K562 (cell line): ENCODE data around the gene TEX30. TPM values are rescaled to one million over a fixed set of nuclear protein-coding genes. Genes with fewer than 3 reads are reported as not detected.

Source experiments
- BRCA1 ChIP-seq, 2 experiments: fragments of 450-650 bp in 1 of 2; sonication (generic) in 1 of 2; formaldehyde crosslinking in 1 of 2; IDR thresholded peaks; 2 replicates each; pipeline versions ENCODE4 v1.5.0 to v1.6.1; 2017 to 2020; ENCODE audit warnings: mild to moderate bottlenecking in 1 of 2, missing genetic modification reagents in 1 of 2
- CHD2 ChIP-seq: IDR thresholded peaks from 2 replicates; pipeline ENCODE4 v1.6.1; 2011; ENCODE audit warnings: low read depth, low read length
- FIP1L1 ChIP-seq: fragments of 200-400 bp; formaldehyde crosslinking; IDR thresholded peaks from 2 replicates; pipeline ENCODE4 v1.6.1; 2018; ENCODE audit warnings: mild to moderate bottlenecking, low read depth, low read length; ENCODE audit not compliant: poor library complexity, severe bottlenecking
- FOXK2 ChIP-seq, 2 experiments: fragments of 450-650 bp; IDR thresholded peaks in 1 of 2; conservative IDR thresholded peaks in 1 of 2; 2 replicates each; pipeline ENCODE4 v1.6.1; 2016; ENCODE audit warnings: low read depth in 2 of 2, mild to moderate bottlenecking in 1 of 2
- ID3 ChIP-seq, 2 experiments: fragments of 250-450 bp in 1 of 2; fragments of 450-650 bp in 1 of 2; sonication (Bioruptor Pico) in 1 of 2; IDR thresholded peaks; 2 replicates each; pipeline versions ENCODE4 v1.6.1 to v1.8.0; 2016 to 2021; ENCODE audit warnings: mild to moderate bottlenecking in 2 of 2, moderate library complexity in 2 of 2, missing compliant biosample characterization in 1 of 2, missing genetic modification characterization in 1 of 2
- KDM5B ChIP-seq: fragments of 200-600 bp; sonication (generic); IDR thresholded peaks from 2 replicates; pipeline ENCODE4 v1.6.1; 2012; ENCODE audit warnings: low read depth, mild to moderate bottlenecking, moderate library complexity, low read length, control low read depth, inconsistent platforms; ENCODE audit not compliant: insufficient replicate concordance
- MCM3 ChIP-seq: fragments of 450-650 bp; IDR thresholded peaks from 2 replicates; pipeline ENCODE4 v1.6.1; 2016
- NFIX ChIP-seq: fragments of 250-450 bp; sonication (Bioruptor Pico); IDR thresholded peaks from 2 replicates; pipeline ENCODE4 v1.4.0; 2020; ENCODE audit warnings: low read depth, mild to moderate bottlenecking, moderate library complexity
- PCBP1 ChIP-seq: fragments of 200-400 bp; formaldehyde crosslinking; IDR thresholded peaks from 2 replicates; pipeline ENCODE4 v1.6.1; 2018; ENCODE audit warnings: mild to moderate bottlenecking, low read depth, low read length; ENCODE audit not compliant: poor library complexity, severe bottlenecking
- SAFB2 ChIP-seq: fragments of 200-400 bp; formaldehyde crosslinking; IDR thresholded peaks from 2 replicates; pipeline ENCODE4 v1.6.1; 2018; ENCODE audit warnings: borderline replicate concordance, low read length, low read depth, moderate library complexity; ENCODE audit not compliant: severe bottlenecking
- ZNF175 ChIP-seq: fragments of 200-800 bp; sonication (Bioruptor generic); IDR thresholded peaks from 2 replicates; pipeline ENCODE4 v1.6.1; 2016; ENCODE audit warnings: low read depth, mild to moderate bottlenecking, missing genetic modification characterization, missing compliant biosample characterization
- polyA plus RNA-seq, 8 experiments: library from polyadenylated mRNA; depleted of rRNA in 4 of 8; stranded (reverse) in 5 of 8; unstranded in 3 of 8; fragments of >200 nt; fragmentation: Nextera tagmentation in 2 of 8; fragmentation: Illumina TruSeq in 1 of 8; extraction: Ambion mirVana in 2 of 8; extraction: Trizol in 1 of 8; gene quantifications; 2 replicates each; pipeline versions ENCODE4 v1.2.1 to v1.2.3, GENCODE V29; 2011 to 2014; ENCODE audit warnings: inconsistent platforms in 1 of 8, missing spikeins in 1 of 8
- total RNA-seq, 7 experiments: library from RNA; depleted of rRNA in 6 of 7; stranded (reverse); fragments of >200 nt in 6 of 7; fragmentation: Illumina TruSeq in 2 of 7; extraction: Trizol in 2 of 7; gene quantifications; 2 replicates each; pipeline versions ENCODE4 v1.2.1 to v1.2.3, GENCODE V29; 2011 to 2021; ENCODE audit warnings: low replicate concordance in 1 of 7
- TF ChIP-seq, protein P1 (sequence below): fragments of 250-450 bp; sonication (Bioruptor Pico); IDR thresholded peaks from 2 replicates; pipeline ENCODE4 v1.5.0; 2021
- TF ChIP-seq, protein P2 (sequence below): sonication (generic); formaldehyde crosslinking; IDR thresholded peaks from 2 replicates; pipeline ENCODE4 v1.8.0; 2023; ENCODE audit warnings: missing genetic modification reagents, mild to moderate bottlenecking, borderline replicate concordance
- TF ChIP-seq, protein P3 (sequence below): sonication (generic); formaldehyde crosslinking; IDR thresholded peaks from 2 replicates; pipeline ENCODE4 v1.8.0; 2022; ENCODE audit warnings: missing genetic modification reagents, mild to moderate bottlenecking, moderate library complexity, borderline replicate concordance

Gene TEX30
- total and polyA plus RNA-seq, 9 of the 15 experiments (the other 6 are each of a cell fraction or from before 2014, with no cell fraction given): 24.1 to 143 (median 37.3) TPM

DNA sequence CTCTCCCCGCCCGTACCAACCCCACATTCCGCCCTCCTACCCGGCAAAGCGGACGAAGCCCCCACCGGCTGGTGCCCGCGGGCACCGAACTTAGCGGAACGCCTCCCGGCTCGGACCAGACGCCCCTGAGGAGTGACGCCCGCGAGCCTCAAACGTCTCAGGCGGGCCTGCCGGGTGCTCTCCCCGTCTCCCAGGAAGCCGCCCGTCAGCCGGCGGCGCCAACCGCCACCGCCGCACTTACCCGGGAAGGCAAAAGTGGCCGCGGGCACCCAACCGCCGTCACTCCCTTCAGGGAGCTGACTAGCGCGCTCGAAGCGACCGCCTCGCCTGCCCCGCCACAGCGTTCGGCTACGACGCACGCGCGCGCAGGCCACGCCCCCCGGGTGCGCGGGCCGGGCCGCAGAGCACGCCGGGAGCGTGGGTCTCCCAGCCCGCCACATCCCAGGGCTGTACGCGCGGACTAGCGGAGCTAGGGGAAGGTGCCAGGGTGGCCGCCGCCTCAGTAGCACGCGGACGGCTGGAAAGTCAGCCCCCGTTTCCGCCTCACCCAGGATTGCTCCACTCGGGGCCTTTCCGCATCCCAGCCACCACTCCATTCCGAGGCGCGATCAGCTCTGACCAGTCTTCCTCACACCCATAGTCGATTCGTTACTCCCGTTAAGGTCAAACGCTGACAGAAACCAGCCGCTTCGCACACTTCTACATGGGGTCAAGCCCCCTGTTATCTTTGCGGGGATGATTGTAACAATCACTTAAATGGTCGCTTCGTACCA lies at the start of gene TEX30 (continued):
- TF ChIP-seq, protein P1, sequence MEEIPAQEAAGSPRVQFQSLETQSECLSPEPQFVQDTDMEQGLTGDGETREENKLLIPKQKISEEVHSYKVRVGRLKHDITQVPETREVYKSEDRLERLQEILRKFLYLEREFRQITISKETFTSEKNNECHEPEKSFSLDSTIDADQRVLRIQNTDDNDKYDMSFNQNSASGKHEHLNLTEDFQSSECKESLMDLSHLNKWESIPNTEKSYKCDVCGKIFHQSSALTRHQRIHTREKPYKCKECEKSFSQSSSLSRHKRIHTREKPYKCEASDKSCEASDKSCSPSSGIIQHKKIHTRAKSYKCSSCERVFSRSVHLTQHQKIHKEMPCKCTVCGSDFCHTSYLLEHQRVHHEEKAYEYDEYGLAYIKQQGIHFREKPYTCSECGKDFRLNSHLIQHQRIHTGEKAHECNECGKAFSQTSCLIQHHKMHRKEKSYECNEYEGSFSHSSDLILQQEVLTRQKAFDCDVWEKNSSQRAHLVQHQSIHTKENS: no peak
- no peak for TF ChIP-seq FOXK2 (conservative IDR thresholded peaks at IDR 0.05 in 1 of 2, IDR thresholded peaks at IDR 0.05 in 1 of 2; ENCODE audit: low read depth in 2 of 2)
- TF ChIP-seq FIP1L1: peak; percentile 65
- peak; percentile 62; the same call in 1 of the 2 replicates for TF ChIP-seq ZNF175
- TF ChIP-seq CHD2: no peak
- TF ChIP-seq, protein P2, sequence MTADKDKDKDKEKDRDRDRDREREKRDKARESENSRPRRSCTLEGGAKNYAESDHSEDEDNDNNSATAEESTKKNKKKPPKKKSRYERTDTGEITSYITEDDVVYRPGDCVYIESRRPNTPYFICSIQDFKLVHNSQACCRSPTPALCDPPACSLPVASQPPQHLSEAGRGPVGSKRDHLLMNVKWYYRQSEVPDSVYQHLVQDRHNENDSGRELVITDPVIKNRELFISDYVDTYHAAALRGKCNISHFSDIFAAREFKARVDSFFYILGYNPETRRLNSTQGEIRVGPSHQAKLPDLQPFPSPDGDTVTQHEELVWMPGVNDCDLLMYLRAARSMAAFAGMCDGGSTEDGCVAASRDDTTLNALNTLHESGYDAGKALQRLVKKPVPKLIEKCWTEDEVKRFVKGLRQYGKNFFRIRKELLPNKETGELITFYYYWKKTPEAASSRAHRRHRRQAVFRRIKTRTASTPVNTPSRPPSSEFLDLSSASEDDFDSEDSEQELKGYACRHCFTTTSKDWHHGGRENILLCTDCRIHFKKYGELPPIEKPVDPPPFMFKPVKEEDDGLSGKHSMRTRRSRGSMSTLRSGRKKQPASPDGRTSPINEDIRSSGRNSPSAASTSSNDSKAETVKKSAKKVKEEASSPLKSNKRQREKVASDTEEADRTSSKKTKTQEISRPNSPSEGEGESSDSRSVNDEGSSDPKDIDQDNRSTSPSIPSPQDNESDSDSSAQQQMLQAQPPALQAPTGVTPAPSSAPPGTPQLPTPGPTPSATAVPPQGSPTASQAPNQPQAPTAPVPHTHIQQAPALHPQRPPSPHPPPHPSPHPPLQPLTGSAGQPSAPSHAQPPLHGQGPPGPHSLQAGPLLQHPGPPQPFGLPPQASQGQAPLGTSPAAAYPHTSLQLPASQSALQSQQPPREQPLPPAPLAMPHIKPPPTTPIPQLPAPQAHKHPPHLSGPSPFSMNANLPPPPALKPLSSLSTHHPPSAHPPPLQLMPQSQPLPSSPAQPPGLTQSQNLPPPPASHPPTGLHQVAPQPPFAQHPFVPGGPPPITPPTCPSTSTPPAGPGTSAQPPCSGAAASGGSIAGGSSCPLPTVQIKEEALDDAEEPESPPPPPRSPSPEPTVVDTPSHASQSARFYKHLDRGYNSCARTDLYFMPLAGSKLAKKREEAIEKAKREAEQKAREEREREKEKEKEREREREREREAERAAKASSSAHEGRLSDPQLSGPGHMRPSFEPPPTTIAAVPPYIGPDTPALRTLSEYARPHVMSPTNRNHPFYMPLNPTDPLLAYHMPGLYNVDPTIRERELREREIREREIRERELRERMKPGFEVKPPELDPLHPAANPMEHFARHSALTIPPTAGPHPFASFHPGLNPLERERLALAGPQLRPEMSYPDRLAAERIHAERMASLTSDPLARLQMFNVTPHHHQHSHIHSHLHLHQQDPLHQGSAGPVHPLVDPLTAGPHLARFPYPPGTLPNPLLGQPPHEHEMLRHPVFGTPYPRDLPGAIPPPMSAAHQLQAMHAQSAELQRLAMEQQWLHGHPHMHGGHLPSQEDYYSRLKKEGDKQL: no peak
- TF ChIP-seq NFIX: no peak
- TF ChIP-seq MCM3: no peak
- TF ChIP-seq KDM5B: peak; percentile 86
- TF ChIP-seq, protein P3, sequence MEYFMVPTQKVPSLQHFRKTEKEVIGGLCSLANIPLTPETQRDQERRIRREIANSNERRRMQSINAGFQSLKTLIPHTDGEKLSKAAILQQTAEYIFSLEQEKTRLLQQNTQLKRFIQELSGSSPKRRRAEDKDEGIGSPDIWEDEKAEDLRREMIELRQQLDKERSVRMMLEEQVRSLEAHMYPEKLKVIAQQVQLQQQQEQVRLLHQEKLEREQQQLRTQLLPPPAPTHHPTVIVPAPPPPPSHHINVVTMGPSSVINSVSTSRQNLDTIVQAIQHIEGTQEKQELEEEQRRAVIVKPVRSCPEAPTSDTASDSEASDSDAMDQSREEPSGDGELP (CRISPR knock-in tag): peak; percentile 60; the same call in 1 of the 2 replicates
- TF ChIP-seq BRCA1 (IDR thresholded peaks at IDR 0.05): no peak
- no peak for TF ChIP-seq BRCA1 (CRISPR knock-in tag; IDR thresholded peaks at IDR 0.05)
- TF ChIP-seq SAFB2: no peak
- TF ChIP-seq ID3 (CRISPR knock-in tag; IDR thresholded peaks at IDR 0.05): no peak
- TF ChIP-seq ID3 (tag; IDR thresholded peaks at IDR 0.05): peak; percentile 84
- peak; percentile 46 for TF ChIP-seq PCBP1
